Stimulated activated CD4-positive, alpha-beta T cell treated with anti-CD3 and anti-CD28 coated beads, TNF-alpha, amount 100 ng/mL, for 1 hour (primary cell): ENCODE data around the gene ATXN7L3.

Source experiments
- DNase-seq, 3 donors: peaks; one replicate each; pipeline ENCODE4 v3.0.0-alpha.2; 2020; ENCODE audit warnings: low read depth in 3 of 3, low spot score in 1 of 3

Gene ATXN7L3

DNA sequence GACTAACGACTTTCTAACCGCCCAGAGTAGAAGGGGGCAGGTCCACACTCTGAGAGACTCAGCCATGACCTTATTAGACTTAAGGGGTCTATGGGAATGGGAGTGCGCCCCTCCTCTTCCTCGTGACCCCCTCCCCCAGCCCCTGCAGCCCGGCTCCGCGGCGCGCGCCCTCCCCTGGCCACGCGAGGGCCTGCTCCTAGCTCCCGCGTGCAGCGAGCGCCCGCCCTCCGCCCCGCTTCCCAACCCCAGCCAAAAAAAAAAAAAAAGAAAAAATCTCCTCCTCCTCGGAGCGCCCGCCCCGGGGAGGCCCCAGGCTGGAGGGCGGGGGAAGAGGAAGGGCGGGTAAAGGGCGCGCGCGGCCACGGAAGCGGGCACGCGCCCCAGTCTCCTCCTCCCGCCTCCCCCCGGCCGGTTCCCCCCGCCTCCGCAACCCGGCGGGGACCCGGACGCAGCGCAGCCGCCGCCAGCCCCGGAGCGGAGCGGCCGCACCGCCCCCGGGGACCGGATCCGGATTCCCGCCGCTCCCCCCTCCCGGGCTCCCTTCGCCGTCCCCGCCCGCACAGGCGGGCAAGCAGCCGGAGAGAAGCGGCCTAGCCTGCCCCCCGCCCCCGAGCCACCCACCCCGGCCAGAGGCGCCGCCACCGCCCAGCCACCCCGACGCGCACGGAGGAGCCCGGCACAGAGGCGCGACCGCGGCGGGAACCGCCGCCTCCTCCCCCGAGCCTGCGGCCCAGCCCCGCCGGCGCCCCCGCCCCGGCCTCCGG, 18.8 kb upstream of the ATXN7L3 start:
- peak; percentile 79 to 84 (median 81) for DNase-seq

DNA sequence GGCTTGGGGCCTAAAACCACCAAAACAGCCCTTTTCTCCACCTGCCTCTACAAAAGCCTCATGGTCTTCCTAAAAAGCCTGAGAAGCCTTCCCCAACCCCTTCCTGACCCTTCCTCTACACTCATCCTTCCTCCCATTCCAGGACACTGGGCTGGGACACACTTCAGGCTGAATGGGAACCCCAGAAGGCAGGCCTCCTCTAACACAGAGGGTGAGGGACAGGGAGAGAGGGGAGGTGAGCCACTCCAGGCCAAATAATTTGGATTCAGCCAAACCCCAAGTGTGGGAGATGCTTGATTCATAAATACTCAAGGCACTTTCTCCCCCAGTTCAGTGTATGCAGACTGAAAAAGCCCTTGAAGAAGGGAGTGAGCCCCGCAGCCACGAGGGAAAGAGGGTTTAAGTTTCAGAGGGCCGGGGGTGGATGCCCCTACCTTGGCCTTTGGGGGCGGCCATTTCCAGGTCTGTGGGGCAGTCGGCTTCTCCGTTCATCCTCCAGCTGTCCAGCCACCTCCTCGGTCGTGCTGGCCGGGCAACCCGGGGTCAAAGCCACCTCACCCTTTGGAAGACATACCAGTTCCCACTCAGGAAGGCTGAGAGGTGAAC, 18.2 kb upstream of the ATXN7L3 start:
- no peak for DNase-seq

DNA sequence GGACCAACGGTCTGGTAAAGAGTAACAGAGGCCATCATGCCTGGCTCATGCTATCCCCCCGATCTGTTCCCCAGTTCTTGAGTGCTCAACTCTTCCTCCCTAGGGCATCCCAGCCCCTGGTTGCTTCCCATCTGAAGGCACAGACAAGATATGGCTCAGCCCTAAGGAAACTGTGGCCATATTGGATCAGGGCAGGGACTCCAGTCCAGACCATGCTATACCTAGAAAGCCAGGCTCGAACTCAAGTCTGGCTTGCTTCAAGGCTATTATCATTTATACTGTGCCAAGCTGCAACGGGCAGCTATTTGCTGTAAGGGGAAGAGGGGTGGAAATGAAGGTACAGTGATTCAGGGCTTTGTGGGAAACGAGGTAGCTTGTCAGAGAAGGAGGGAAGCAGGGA, 17.0 kb upstream of the ATXN7L3 start:
- no peak for DNase-seq

DNA sequence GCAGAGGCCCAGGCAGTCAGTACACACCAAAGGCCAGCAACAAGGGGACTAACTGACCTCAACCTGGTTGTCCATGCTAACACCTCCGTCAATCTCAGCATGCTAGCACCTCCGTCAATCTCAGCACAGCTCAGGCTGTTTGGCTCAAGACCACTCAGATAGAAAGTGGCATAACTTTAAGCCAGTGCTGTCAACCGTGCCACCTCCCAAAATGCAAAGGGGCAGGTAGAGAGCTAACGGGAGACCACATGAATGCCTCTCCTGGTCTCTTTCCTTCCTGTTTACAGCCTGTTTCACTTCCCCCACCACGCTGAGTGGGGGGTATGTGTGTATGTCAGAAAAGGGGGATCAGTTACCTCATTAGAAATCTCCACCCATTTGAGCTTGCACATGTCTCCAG, 16.5 kb upstream of the ATXN7L3 start:
- DNase-seq: no peak

DNA sequence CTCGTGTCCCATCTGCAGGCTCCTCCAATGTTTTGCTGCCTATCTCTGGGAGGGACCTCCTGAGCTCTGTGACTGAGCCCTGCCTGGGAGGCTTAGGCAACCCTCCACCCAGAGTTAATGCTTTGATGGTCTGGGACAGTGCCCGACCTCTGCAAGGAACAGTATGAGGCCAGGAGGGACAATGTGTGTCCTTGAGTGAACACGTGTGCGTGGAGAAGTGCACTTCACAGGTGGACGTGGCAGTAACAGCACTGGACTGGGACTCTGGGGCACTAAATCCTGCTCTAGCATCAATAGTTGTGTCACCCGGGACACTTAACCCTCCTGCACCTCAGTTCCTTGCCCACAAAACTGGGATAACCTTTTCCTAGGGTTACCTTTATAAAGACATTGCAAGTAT, 15.2 kb upstream of the ATXN7L3 start:
- DNase-seq: no peak

DNA sequence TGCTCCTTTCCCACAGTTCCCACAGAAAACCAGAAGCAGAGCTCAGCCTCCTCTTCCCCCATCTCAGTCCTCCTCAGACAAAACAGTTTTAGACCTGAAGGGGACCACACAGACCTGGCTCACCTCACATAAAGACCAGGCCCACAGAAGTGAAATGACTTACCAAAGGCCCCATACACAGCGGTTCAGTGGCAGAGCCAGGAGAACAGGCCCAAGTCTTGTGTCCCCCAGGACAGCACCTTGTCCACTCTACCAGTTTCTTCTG, 14.5 kb upstream of the ATXN7L3 start:
- DNase-seq: no peak

DNA sequence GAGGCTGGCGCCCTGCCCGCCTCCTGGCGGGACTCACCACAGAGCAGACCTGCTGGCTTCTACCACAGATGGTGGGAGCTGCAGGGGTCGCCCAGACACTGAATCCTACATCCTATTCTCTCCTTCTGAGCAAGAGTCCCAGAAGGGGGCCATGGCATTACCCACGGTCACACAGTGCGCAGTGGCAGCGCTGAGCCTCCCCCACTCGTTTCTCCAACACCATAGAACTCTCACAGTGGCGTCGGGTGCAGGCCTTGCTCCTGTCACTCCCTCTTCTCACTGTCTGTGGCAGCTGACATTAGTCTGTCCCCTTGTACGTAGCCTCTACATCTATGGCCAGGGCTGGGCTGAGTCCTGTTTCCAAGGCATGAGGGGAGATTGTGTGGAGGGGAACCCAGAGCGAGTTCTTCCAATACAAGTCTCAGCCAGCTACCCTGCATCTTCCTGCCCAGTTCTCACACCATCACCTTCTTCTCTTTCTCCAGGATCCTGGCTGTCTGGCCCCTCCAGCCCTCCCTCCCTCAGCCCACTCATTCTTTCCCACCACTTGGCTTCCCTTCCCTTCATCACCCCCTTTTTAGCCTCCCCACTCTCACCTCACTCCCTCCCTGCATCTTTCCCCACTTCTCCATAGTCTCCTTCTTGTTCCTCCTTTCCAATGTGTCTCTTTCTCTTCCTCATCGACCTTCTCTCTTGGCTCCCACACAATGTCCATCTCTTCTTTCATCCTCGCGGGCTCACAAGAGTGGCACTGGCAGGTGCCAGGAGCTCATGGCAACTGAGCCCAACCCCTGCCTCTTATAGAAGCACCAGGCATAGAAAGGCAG, 13.9 kb upstream of the ATXN7L3 start:
- DNase-seq: no peak

DNA sequence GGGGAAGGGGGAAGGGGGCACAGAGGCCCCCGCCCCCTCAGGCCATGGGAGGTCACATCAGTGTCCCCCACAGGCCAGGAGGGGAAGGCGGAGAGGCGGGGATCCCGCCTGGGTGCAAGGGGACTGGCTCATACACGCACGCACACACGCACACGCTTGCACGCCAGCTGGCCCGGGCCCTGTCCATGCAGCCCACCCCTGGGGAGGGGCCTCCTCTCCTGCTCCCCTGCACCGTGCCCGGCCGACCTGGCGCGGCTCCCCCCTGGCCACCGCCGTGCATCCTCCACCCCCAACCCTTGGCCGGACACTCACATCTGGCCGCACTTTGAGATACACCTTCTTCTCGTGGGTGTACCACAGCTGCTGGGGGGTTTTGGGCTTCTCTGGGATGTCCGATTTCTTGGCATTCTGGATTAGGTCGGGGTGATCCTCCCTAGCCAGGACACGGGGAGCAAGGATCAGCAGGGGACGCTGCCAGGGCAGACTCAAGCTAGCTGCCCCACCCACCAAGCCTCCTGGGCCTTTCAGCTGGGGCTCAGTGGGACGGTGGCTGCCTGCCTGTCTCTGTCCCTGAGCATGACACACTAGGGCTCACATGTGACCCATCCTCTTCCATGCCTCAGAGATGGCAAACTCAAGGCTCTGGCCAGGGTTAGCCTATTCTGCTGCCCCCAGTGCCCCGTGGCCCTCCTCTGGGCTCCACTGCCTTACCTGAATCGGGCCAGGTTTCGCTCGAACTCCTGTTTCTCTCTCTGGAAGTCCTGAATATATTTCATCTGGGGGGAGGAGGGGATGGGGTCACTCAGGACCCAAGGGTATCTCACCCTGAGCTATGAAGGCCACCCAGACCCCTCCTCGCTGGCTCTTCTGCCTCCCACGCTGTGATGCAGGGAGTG, 13.1 kb upstream of the ATXN7L3 start:
- DNase-seq: no peak

DNA sequence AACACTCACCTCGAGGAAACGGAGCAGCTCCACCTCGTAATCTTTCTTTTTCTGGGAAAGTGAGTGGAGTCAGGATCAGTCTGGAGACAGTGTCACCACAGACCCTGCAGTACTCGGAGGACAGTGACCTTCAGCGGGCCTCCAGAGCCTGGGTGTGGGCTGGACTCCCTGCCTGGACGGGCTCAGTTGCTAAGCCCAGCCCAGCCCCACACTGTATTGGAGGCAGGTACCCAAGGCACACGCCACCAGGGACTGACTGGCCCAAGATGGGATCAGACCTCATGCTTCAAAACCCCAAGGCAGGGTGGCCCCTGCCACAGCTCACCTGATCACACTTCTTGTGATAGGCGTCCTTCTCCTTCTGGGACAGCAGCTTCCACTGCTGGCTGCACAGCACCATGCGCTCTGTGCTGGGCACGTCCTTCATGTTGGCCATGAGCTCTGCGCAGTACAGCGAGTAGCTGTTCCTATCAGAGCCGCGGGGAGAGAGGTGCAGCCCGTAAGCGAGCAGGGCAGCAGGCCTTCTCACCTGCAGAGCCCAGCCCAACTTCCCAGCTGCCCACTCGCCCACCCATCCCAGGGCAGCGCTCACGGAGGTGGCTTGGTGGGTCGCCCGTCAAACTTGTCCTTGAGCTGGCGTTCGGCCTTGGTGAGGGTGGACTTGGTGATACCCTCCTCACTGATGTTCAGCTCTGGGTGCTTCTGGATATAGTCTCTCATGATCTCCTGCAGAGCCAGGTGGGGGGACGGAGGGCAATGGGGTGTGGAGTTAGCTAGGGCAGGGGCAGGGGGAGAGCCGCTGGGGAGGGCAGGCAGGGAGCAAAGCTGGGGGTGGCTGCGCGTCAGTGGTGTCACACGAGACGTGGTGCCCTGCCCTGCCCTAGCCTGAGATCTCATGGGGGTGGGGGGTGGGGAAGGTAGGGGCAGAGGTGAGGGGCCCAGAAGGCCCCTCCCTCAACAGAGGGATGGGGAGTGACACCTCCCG, 11.9 kb upstream of the ATXN7L3 start:
- DNase-seq: no peak

DNA sequence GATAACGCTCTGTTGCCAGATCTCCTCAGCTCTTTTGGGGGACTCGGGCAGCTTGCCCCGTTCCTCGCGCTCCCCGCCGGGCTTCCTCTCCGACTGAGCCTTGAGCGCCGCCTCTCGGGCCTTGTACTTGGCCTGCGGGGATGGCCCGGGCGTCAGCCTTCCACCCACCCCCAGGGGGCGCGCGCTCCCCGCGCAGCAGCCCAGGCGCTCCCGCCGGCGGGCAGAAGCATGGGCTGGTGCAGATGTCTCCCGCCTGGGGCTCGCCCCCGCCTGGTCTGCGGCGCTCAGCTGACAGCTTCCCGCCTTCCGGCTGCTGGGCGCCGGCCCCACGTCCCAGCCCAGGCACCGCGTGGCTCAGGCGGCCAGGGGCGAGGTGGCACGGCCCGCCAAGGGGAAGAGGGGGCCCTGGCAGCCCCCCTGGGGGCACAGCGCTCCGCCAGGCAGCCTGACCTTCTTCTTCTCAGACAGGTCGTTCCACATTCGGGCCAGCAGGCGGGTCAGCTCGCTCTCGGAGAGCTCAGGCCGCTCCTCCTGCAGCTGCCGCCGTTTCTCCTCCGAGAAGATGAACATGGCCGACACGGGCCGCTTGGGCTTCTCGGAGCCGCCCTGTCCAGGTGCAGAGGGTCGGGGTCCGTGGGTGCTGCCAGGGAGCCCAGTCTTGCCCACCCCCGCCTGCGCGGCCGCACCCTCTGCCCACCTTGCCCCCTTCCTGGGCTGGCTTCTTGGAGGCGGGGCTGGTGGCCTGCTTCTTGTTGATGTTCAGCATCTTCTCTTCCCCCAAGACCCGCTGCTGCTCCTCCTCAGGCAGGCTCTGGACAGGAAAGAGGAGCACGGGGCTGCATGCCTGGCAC, 10.9 kb upstream of the ATXN7L3 start:
- peak; percentile 78 to 90 (median 87) for DNase-seq

DNA sequence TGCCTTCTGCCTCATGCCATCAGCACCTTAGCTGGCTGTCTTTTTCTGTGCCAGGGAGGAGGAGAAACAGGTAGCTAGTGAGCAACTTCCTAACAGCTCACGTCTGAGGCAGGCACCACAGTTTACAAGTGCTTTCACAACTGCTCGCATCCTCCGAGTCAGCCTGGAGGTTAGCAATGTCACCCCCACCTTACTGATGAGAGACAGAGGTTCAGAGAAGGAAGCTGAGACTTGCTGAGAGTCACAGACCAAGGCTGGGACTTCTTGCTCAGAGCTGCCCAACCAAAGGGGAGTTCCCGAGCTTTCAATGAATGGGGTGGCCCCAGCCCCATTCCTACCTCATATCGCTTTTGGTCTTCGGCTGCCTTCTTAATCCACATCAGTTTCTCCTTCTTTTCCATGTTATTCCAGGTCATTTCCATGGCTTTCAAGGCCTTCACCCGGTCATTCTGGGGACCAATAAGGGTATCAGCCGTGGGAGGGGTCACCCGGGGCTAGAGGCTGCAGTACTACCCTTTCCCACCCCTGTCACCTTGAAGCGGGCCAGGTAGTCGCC, 10.2 kb upstream of the ATXN7L3 start:
- DNase-seq: no peak

DNA sequence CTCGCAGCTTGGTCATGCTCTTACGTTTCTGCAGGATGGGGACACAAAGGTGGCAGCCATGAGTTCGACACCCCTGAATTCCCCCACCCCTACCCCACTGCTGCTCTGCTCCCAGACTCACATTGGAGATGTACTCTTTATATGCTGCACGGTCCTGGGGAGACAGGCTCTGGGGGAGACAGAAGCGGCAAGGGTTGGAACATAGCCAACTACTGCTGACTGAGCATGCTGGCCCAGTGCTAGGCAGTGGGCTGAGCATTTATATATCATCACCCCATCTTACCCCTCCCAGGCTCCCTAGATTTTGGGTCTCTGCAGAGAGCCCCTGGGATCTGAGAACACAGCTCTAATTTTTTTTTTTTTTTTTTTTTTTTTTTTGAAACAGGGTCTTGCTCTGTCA, 8.1 kb upstream of the ATXN7L3 start:
- DNase-seq: no peak

DNA sequence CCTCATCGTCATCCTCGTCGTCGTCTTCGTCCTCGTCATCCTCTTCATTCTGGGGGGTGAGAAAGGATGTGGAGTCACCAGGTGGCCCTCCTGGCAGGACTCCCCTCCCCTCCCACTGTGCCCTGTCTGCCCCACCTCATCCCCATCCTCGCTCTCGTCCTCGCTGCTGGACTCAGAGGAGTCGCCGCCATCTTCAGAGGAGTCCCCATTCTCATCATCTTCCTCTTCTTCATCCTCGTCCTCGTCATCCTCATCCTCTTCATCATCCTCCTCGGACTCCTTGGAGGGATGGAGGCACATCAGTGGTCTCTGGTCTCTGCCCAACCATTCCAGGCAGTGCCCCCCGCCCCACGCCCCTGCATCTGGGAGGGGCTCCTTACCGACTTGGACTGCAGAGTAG, 7.6 kb upstream of the ATXN7L3 start:
- no peak for DNase-seq

DNA sequence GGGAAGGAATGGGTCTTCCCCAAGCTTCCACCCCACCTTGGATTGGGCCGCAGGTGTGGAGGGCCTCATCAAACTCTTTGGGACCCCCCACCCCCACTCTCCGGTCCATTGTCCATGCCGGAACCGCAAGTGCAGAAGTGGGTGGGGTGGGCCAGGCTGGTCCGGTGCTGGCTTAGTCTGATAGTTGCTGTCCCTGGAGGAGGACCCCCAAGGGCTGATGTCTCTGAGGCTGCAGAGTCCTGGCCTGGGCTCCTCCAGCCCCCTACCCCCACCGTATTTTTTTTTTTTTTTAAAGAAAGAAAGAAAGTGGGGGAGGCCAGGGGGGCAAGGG, 7.1 kb upstream of the ATXN7L3 start:
- no peak for DNase-seq

DNA sequence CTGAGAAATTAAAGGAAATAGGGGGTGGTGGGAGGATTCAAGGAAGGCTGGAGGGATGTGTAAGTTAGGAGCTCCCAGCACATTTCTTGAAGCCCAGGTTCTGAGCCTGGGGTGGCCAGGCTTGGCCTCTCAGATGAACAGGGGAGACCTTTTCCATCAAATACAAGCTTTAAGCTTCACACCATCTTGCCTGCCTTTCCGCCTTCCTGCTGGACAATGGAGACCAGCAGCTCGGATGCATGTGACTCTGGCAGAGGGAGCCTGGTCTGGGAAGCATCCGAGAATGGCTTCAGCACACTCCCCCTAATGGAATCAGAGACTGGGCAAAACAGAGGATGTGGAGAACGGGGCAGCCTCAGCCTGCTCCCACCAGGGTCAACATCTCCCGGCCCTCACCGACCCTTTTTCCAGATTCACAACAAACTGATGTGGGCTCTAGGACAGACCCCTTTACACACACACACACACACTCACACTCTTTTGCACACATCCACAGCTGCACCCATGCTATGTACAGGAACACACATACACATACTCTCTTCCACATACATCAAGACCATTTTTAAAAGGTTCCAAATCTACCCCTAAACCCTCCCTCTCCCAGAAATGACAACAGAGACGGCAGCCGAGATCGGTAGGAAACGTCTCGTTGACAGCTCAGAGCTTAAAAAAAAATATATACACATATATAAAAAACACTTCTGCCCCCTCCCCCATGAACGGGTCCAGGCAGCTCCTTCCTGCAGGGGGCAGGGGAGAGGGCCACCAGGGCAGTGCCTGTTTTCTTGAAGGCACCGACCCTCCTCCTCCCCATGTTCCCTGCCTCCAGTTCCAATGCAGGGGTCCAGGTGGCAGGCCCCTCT, 6.5 kb upstream of the ATXN7L3 start:
- no peak for DNase-seq

DNA sequence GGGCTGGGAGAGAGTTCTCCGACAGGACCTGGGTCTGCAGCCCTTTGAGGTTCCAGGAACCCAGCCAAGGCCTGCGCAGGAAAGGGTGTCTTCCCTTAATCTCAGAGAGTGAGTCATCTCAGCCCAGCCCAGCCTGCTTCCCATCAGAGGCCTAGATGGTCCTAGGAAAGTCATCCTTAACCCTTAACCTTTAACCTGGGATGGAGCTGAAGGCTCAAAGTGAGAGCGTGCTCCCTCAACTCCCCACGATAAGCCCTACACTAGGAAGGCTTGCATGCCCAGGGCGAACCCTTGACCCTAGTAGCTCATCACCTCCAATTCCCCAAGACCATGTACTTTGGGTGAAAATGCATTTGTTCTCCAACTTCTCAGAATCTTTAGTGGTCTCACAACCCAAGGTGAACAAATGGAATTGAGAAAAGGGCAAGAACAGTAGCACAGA, 4.8 kb upstream of the ATXN7L3 start:
- no peak for DNase-seq

DNA sequence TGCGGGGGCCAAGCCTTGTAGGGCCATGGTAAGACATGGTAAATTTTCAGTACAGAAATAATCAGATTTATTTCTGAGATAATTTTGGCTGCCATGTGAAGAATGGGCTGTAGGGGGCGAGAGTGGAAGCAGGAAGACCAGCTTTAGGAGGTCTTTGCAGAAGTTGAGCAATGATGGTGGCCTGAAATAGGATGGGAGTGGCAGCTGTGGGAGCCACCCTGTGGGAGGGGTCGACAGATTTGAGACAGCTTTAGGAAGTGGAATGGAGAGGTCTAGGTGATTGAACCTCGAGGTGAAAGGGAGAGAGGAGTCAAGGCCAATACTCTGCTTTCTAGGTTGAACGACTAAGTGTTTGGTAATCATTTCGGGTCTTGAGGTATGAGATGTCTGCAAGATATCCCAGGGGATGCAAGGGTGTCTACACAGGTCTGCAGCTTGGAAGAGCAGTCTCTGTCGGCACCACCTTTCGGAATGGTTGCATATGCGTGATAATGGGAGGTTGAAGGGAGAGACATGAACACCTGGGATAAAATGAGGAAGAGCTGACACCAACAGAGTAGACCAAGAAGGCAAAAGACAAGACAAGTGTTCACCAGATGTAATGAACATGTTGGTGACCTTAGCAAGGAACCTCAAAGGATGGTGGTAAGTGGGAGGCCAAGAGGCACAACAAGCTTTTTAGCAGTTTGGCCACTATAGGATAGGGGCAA, 4.2 kb upstream of the ATXN7L3 start:
- no peak for DNase-seq

DNA sequence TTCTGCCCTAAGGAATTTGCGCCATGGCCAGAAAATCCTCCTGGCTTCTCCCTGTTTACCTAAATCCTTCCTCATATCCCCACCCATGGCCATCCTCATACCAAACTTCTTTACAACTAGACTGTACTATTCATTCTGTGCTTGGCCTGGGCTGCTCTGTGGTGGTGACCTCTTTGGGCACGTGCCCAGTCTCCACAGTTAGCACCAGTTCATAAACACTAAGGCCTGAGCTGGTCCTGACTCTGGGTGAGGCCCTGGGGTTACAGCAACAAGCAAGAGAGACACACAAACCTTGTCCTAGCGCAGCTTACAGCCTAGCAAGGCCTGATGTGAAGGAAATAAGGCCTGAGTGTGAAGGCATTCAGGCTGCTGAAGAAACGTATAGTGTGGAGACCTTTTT, 3.1 kb upstream of the ATXN7L3 start:
- no peak for DNase-seq
